WTC11 (cell line): Measurements from ENCODE around the gene HYPK. TPM values are rescaled to one million over a fixed set of nuclear protein-coding genes. Genes with fewer than 3 reads are reported as not detected.

Experiments used
- CREM ChIP-seq: sonication (generic); formaldehyde crosslinking; IDR thresholded peaks from 2 replicates; pipeline ENCODE4 v1.8.1; 2022; ENCODE audit warnings: mild to moderate bottlenecking, missing genetic modification reagents, moderate library complexity
- GRHL2 ChIP-seq: fragments of 250-450 bp; sonication (Bioruptor Pico); IDR thresholded peaks from 2 replicates; pipeline ENCODE4 v1.8.0; 2022; ENCODE audit warnings: mild to moderate bottlenecking, moderate library complexity; ENCODE audit not compliant: insufficient replicate concordance, severe bottlenecking
- IRF1 ChIP-seq: sonication (generic); formaldehyde crosslinking; IDR thresholded peaks from 2 replicates; pipeline ENCODE4 v1.8.0; 2023; ENCODE audit warnings: missing genetic modification reagents
- TP53 ChIP-seq: sonication (generic); formaldehyde crosslinking; IDR thresholded peaks from 2 replicates; pipeline ENCODE4 v1.8.1; 2023; ENCODE audit warnings: mild to moderate bottlenecking, missing genetic modification reagents
- USF2 ChIP-seq: sonication (generic); formaldehyde crosslinking; IDR thresholded peaks from 2 replicates; pipeline ENCODE4 v1.8.1; 2023; ENCODE audit warnings: mild to moderate bottlenecking, missing genetic modification reagents, moderate library complexity
- ZNF532 ChIP-seq: fragments of 250-450 bp; sonication (Bioruptor Pico); IDR thresholded peaks from 2 replicates; pipeline ENCODE4 v1.9.0; 2021; ENCODE audit warnings: mild to moderate bottlenecking, borderline replicate concordance
- total RNA-seq: library from RNA; stranded (reverse); gene quantifications from 3 replicates; pipeline ENCODE4 v1.2.3, GENCODE V29; 2021
- TF ChIP-seq, protein P1 (sequence below): fragments of 200-600 bp; IDR thresholded peaks from 2 replicates; pipeline ENCODE4 v1.8.0; 2022; ENCODE audit warnings: antibody characterized with exemption
- TF ChIP-seq, protein P2 (sequence below): sonication (generic); formaldehyde crosslinking; IDR thresholded peaks from 2 replicates; pipeline ENCODE4 v1.8.0; 2023; ENCODE audit warnings: missing genetic modification reagents, mild to moderate bottlenecking, borderline replicate concordance
- TF ChIP-seq, protein P3 (sequence below): sonication (generic); formaldehyde crosslinking; IDR thresholded peaks from 2 replicates; pipeline ENCODE4 v1.8.0; 2022; ENCODE audit warnings: mild to moderate bottlenecking, missing genetic modification reagents
- TF ChIP-seq, protein P4 (sequence below): sonication (generic); formaldehyde crosslinking; IDR thresholded peaks from 2 replicates; pipeline ENCODE4 v1.8.1; 2022; ENCODE audit warnings: missing genetic modification reagents, borderline replicate concordance
- TF ChIP-seq, protein P5 (sequence below): sonication (generic); formaldehyde crosslinking; IDR thresholded peaks from 2 replicates; pipeline ENCODE4 v1.8.0; 2022; ENCODE audit warnings: mild to moderate bottlenecking, missing genetic modification reagents

Gene HYPK
- total RNA-seq, 1 experiment from 2014 or later, result 22.0 TPM

GRCh38 chr15:43799209-43799944 lies 1.0 kb upstream of the HYPK start (continued):
- TF ChIP-seq, protein P1, sequence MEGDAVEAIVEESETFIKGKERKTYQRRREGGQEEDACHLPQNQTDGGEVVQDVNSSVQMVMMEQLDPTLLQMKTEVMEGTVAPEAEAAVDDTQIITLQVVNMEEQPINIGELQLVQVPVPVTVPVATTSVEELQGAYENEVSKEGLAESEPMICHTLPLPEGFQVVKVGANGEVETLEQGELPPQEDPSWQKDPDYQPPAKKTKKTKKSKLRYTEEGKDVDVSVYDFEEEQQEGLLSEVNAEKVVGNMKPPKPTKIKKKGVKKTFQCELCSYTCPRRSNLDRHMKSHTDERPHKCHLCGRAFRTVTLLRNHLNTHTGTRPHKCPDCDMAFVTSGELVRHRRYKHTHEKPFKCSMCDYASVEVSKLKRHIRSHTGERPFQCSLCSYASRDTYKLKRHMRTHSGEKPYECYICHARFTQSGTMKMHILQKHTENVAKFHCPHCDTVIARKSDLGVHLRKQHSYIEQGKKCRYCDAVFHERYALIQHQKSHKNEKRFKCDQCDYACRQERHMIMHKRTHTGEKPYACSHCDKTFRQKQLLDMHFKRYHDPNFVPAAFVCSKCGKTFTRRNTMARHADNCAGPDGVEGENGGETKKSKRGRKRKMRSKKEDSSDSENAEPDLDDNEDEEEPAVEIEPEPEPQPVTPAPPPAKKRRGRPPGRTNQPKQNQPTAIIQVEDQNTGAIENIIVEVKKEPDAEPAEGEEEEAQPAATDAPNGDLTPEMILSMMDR, result no peak
- TF ChIP-seq, protein P2, sequence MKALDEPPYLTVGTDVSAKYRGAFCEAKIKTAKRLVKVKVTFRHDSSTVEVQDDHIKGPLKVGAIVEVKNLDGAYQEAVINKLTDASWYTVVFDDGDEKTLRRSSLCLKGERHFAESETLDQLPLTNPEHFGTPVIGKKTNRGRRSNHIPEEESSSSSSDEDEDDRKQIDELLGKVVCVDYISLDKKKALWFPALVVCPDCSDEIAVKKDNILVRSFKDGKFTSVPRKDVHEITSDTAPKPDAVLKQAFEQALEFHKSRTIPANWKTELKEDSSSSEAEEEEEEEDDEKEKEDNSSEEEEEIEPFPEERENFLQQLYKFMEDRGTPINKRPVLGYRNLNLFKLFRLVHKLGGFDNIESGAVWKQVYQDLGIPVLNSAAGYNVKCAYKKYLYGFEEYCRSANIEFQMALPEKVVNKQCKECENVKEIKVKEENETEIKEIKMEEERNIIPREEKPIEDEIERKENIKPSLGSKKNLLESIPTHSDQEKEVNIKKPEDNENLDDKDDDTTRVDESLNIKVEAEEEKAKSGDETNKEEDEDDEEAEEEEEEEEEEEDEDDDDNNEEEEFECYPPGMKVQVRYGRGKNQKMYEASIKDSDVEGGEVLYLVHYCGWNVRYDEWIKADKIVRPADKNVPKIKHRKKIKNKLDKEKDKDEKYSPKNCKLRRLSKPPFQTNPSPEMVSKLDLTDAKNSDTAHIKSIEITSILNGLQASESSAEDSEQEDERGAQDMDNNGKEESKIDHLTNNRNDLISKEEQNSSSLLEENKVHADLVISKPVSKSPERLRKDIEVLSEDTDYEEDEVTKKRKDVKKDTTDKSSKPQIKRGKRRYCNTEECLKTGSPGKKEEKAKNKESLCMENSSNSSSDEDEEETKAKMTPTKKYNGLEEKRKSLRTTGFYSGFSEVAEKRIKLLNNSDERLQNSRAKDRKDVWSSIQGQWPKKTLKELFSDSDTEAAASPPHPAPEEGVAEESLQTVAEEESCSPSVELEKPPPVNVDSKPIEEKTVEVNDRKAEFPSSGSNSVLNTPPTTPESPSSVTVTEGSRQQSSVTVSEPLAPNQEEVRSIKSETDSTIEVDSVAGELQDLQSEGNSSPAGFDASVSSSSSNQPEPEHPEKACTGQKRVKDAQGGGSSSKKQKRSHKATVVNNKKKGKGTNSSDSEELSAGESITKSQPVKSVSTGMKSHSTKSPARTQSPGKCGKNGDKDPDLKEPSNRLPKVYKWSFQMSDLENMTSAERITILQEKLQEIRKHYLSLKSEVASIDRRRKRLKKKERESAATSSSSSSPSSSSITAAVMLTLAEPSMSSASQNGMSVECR (CRISPR knock-in tag), result no peak
- no peak for TF ChIP-seq ZNF532 (CRISPR knock-in tag)
- no peak for TF ChIP-seq CREM (CRISPR knock-in tag)
- TF ChIP-seq, protein P3, sequence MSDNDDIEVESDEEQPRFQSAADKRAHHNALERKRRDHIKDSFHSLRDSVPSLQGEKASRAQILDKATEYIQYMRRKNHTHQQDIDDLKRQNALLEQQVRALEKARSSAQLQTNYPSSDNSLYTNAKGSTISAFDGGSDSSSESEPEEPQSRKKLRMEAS (CRISPR knock-in tag), result no peak
- TF ChIP-seq USF2 (CRISPR knock-in tag), result no peak
- no peak for TF ChIP-seq IRF1 (CRISPR knock-in tag)
- TF ChIP-seq, protein P4, sequence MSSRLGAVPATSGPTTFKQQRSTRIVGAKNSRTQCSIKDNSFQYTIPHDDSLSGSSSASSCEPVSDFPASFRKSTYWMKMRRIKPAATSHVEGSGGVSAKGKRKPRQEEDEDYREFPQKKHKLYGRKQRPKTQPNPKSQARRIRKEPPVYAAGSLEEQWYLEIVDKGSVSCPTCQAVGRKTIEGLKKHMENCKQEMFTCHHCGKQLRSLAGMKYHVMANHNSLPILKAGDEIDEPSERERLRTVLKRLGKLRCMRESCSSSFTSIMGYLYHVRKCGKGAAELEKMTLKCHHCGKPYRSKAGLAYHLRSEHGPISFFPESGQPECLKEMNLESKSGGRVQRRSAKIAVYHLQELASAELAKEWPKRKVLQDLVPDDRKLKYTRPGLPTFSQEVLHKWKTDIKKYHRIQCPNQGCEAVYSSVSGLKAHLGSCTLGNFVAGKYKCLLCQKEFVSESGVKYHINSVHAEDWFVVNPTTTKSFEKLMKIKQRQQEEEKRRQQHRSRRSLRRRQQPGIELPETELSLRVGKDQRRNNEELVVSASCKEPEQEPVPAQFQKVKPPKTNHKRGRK (CRISPR knock-in tag), result no peak
- TF ChIP-seq TP53, result no peak
- no peak for TF ChIP-seq GRHL2 (CRISPR knock-in tag)
- TF ChIP-seq, protein P5, sequence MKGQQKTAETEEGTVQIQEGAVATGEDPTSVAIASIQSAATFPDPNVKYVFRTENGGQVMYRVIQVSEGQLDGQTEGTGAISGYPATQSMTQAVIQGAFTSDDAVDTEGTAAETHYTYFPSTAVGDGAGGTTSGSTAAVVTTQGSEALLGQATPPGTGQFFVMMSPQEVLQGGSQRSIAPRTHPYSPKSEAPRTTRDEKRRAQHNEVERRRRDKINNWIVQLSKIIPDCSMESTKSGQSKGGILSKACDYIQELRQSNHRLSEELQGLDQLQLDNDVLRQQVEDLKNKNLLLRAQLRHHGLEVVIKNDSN (CRISPR knock-in tag), result no peak
- TF ChIP-seq, all 79 proteins: peak for 0
